D721Med (cell line): ENCODE measurements around the gene TMEM269.

Source experiments
- DNase-seq: peaks from one replicate; pipeline ENCODE4 v3.0.0; 2011; ENCODE audit warnings: low spot score; ENCODE audit not compliant: insufficient read length
- FAIRE-seq: peaks from 2 replicates; lab custom pipeline; 2011; peaks lifted over from hg19 to GRCh38; lab: Jason Lieb, UNC
- TF ChIP-seq, protein P1 (sequence below): IDR thresholded peaks from 2 replicates; pipeline ENCODE4 v1.5.1; 2012; ENCODE audit warnings: mild to moderate bottlenecking, control low read depth; ENCODE audit not compliant: insufficient read depth; ENCODE audit errors: missing control alignments

TMEM269 gene, protein sequence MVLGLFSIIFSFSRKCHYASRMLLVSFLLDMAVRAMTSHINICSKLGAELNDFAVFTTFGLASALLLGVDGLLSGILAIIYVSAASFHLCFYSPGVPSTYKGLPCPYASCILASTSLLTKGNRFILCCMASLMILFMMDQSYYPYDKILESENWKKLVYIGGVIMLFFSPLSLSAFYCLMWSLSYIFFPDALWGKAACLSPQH

DNA sequence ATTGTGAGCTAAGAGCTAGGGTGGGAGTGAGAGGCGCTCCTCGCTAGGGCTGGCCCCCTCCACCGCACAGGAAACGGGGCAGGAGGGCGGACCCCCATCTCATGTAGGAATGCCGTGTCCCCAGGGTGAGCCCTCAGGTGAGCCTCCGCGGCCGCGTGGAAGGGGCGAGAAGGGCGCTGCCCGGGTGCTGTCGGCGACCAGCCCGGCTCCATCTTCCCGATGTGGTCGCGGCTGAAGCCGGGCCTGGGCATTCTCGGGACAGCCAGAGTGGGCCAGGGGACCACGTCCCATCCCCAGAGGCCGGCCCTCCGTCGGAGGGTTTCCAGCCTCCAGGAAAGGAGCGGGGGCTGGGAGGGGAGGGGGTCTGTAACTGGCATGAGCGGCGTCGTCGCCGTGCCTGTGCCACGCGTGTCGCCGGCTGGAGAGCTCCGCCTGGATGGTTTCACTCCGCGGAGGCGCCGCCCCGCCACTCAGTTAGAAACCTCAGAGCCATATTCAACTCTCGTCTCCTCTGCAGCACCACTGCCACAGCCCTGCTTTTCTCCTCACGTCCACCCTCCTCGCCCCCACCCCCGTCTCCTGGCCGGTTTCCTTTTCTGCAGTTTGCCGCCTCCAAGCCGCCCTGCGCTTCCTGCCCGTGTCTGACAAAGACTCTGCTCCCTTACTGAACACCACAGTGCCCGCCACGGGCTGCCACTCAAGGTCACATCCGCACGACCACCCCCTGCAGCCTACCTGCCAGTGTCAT, at the start of gene TMEM269:
TMEM269 (plus strand) TSS at position 46 of the 748 bp plus-strand sequence. CDS start 4,903 bp downstream, outside the sequence.
- FAIRE-seq (no peak), DNase-seq (no peak)
- TF ChIP-seq, protein P1, sequence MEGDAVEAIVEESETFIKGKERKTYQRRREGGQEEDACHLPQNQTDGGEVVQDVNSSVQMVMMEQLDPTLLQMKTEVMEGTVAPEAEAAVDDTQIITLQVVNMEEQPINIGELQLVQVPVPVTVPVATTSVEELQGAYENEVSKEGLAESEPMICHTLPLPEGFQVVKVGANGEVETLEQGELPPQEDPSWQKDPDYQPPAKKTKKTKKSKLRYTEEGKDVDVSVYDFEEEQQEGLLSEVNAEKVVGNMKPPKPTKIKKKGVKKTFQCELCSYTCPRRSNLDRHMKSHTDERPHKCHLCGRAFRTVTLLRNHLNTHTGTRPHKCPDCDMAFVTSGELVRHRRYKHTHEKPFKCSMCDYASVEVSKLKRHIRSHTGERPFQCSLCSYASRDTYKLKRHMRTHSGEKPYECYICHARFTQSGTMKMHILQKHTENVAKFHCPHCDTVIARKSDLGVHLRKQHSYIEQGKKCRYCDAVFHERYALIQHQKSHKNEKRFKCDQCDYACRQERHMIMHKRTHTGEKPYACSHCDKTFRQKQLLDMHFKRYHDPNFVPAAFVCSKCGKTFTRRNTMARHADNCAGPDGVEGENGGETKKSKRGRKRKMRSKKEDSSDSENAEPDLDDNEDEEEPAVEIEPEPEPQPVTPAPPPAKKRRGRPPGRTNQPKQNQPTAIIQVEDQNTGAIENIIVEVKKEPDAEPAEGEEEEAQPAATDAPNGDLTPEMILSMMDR: no peak

DNA sequence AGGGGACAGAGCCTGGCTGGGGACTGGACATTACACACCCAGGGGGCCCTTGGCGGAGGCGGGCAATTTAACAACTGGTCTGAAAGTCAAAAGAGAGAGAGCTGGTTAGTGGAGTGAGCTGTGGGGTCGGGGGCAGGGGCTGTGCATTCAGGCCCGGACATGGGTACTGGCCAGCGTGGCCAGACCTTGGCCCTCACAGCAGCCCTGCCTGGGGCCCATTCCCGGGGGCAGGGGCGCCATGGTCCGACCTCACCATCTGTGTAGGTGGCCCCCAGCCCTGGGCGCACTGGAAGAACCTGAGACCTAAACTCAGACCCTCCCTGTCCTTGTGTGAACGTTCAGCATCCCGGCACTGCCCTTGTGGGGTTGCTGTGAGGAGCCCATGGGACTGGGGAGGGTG, 49.7 kb upstream of the TMEM269 start:
- no peak for FAIRE-seq
- TF ChIP-seq, protein P1: no peak
- DNase-seq: no peak

DNA sequence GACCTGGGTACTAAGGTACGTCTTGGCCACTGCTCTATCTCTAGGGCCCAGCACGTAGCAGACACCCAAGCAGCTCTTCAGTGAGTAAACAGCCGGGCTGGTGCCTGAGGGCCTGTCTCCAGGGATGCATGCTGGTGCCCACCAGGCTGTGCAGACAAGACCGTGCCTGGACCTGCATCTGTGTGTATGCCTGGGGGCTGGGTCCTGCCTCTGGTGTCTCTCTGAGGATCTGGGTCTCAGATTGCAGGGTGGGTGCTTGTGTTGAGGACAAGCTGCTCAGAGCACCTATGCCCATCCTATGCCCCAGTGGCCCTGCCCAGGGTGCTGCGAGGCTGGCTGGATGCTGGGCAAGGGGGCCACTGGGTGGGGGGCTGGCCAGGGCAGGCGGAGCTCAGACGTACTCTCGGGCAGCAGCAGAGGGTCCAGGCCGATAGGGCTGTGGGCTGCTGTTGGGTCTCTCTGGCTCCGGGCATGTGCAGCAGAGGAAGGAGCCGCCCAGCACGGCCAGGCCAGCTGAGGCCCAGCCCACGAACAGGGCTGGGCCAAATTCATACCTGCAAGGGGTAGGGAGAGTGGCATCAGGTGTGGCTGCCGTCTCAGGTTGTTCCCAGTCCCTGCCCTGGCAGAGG, 49.2 kb upstream of the TMEM269 start:
- FAIRE-seq: no peak
- no peak for DNase-seq
- TF ChIP-seq, protein P1: no peak

DNA sequence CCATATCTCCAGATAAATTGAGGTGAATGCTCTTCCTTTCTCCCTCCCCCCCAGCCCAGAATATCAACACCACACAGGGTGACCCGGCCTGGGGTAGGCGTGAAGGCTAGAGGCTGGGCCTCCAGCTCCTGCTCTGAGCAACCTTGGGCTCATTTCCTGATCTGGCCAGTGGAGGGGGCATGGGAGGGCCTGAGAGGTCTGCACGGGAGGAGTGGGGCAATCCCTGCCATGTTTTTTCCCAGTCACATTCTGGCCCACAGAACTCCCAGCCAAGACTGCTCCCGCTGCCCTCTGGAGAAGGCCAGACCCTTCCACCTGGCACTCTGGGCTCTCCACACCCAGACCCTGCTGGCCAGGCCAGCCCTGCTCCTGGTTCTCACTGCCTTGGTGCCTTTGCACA, 48.6 kb upstream of the TMEM269 start:
- no peak for DNase-seq
- TF ChIP-seq, protein P1: no peak
- FAIRE-seq: no peak

DNA sequence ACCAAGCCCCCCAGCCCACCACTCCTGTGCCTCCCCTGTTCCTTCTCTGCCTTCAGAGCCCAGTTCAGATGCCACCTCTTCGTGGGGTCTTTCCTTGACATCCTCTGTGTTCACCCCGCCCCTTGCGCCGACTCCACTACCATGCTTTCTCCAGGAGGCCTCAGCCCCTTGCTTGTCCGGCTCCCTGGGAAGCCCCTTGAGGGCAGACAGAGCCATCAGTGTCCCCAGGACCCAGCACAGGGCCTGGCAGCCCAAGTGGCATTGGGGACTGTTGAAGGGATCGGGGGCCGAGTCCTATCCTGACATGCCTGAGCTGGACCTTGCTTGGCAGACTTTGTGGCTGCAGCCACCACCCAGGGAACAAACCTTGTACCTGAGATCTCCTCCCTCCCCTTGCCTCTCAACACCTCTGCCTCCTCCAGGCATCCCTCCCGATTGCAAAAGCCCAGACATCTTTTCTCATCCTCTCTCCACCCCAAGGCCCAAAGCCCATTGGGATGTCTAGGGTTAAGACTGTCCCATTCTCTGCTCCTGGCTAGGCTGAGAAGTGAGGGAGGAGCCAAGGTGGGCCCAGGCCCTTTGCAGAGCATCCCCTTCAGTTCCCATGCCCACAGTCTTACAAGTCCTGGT, 48.1 kb upstream of the TMEM269 start:
- TF ChIP-seq, protein P1: no peak
- no peak for FAIRE-seq
- no peak for DNase-seq

DNA sequence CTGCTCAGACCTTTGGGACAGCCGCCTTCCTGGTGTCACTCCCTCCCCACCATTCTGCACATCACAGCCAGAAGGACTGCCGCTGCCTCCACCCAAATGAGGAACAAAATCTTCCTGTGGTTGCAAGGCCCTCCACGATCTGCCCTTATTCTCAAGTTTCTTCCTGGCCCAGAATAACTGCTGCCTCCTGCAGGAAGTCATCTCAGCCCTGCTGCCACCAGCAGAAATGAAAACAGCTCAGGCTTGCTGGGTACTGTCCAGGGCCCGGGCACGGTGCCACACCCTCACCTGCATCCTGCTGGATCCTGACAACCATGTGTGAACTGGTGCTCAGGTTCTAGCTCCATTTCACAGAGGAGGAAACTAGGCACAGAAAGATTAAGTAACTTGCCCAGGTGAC, 47.5 kb upstream of the TMEM269 start:
- DNase-seq: no peak
- TF ChIP-seq, protein P1: no peak
- FAIRE-seq: no peak
